MCF 10A (cell line): ENCODE data around the gene ATXN2. TPM values are rescaled to one million over a fixed set of nuclear protein-coding genes. Genes with fewer than 3 reads are reported as not detected.

Experiments
- BruUV-seq: library from RNA; stranded (reverse); fragments of 400-500 nt; replicated peaks from 2 replicates; lab custom pipeline; 2021; lab: Mats Ljungman, UMichigan
- CTCF ChIA-PET: fragments of 300-600 bp; sonication (Branson Sonifier 250); formaldehyde crosslinking; extraction: SDS; loops from one replicate; lab custom pipeline; 2021; ENCODE audit warnings: antibody characterized with exemption, inconsistent platforms; lab: Yijun Ruan, JAX
- POLR2A ChIA-PET: fragments of 300-600, 350-650 bp; sonication (Branson Sonifier 250); formaldehyde crosslinking; extraction: SDS; loops from one replicate; lab custom pipeline; 2020; ENCODE audit warnings: antibody characterized with exemption, inconsistent platforms; lab: Yijun Ruan, JAX
- DNase-seq: peaks from one replicate; pipeline ENCODE4 v3.0.0-alpha.2; 2018; ENCODE audit not compliant: unreplicated experiment
- H3K27ac Mint-ChIP-seq: one replicate; pipeline ENCODE4 v1.8.0; 2022; ENCODE audit warnings: mild to moderate bottlenecking, low read depth, mixed read lengths; ENCODE audit not compliant: unreplicated experiment
- H3K27me3 Mint-ChIP-seq: one replicate; pipeline ENCODE4 v1.8.0; 2022; ENCODE audit warnings: mixed read lengths; ENCODE audit not compliant: insufficient read depth, unreplicated experiment
- H3K36me3 Mint-ChIP-seq: one replicate; pipeline ENCODE4 v1.8.0; 2022; ENCODE audit warnings: mild to moderate bottlenecking, moderate library complexity, mixed read lengths; ENCODE audit not compliant: insufficient read depth, unreplicated experiment
- H3K4me1 Mint-ChIP-seq: one replicate; pipeline ENCODE4 v1.8.0; 2022; ENCODE audit warnings: mixed read lengths; ENCODE audit not compliant: insufficient read depth, unreplicated experiment
- H3K4me3 Mint-ChIP-seq: one replicate; pipeline ENCODE4 v1.8.0; 2022; ENCODE audit warnings: mild to moderate bottlenecking, moderate library complexity, mixed read lengths; ENCODE audit not compliant: unreplicated experiment
- H3K9me3 Mint-ChIP-seq: one replicate; pipeline ENCODE4 v1.8.0; 2022; ENCODE audit warnings: mixed read lengths; ENCODE audit not compliant: unreplicated experiment
- CTCF ChIP-seq: fragments of 200-600 bp; IDR thresholded peaks from one replicate; pipeline ENCODE4 v1.8.0; 2022; ENCODE audit warnings: antibody characterized with exemption, mild to moderate bottlenecking; ENCODE audit not compliant: unreplicated experiment
- intact Hi-C: fragments of 100-400 bp; cut with micrococcal nuclease; formaldehyde crosslinking; loops from 2 replicates; pipeline ENCODE4 v1.14.1; 2022
- total RNA-seq: library from RNA; stranded (reverse); gene quantifications from 2 replicates; pipeline ENCODE4 v1.2.3, GENCODE V29; 2022

ATXN2 gene
- total RNA-seq, 1 experiment from 2014 or later: 70.6 TPM

- H3K36me3 Mint-ChIP-seq: peaks cover 66% of the 10 kb centered on the region
- TF ChIP-seq CTCF: no peak
- POLR2A ChIA-PET: interaction anchor here (0.6 to 1.0 kb wide), 2 partner anchors 15 to 39 kb away, joined by 3 to 4 read pairs; no protein-coding TSS in a partner anchor
- peaks cover 20% of the 10 kb centered on the region for H3K4me1 Mint-ChIP-seq
- intact Hi-C loops: no loop called here
- no peaks in the 10 kb centered on the region for H3K9me3 Mint-ChIP-seq
- H3K4me3 Mint-ChIP-seq: no peak overlapping the region
- CTCF ChIA-PET: interaction anchor here (0.9 to 4.0 kb wide), 4 partner anchors 14 to 437 kb away, joined by 3 to 35 read pairs (median 4); no protein-coding TSS in a partner anchor
- no TSS peak for BruUV-seq
- no peak for DNase-seq
- H3K27ac Mint-ChIP-seq: no peak overlapping the region
- no peaks in the 10 kb centered on the region for H3K27me3 Mint-ChIP-seq
Observed at GRCh38 chr12:111444925-111445725, 154.0 kb downstream of the ATXN2 start.

GRCh38 chr12:111444314-111444924 lies 154.7 kb downstream of the ATXN2 start:
- intact Hi-C loops: no loop called here
- Mint-ChIP-seq H3K36me3 (peaks cover 65% of the 10 kb centered on the region), H3K4me3 (no peak overlapping the region), H3K9me3 (no peaks in the 10 kb centered on the region), H3K27me3 (no peaks in the 10 kb centered on the region), H3K4me1 (peaks cover 24% of the 10 kb centered on the region), H3K27ac (no peak overlapping the region)
- TF ChIP-seq CTCF: no peak
- ChIA-PET CTCF (interaction anchor here (0.6 to 4.0 kb wide), 5 partner anchors 14 to 113 kb away, joined by 3 to 35 read pairs (median 3); no protein-coding TSS in a partner anchor), POLR2A (interaction anchor here (0.6 to 0.7 kb wide), 2 partner anchors 38 to 74 kb away, joined by 3 to 4 read pairs; no protein-coding TSS in a partner anchor)
- no peak for DNase-seq
- BruUV-seq: no TSS peak

- POLR2A ChIA-PET: interaction anchor here (0.7 to 1.1 kb wide), 3 partner anchors 12 to 73 kb away, joined by 3 to 5 read pairs (median 4); no protein-coding TSS in a partner anchor
- no peak for TF ChIP-seq CTCF
Observed at GRCh38 chr12:111443586-111443985, 155.5 kb downstream of the ATXN2 start.

GRCh38 chr12:111443086-111443485 lies 156.0 kb downstream of the ATXN2 start:
- Mint-ChIP-seq H3K36me3 (peaks cover 74% of the 10 kb centered on the region), H3K4me1 (peaks cover 32% of the 10 kb centered on the region), H3K27ac (peak overlapping the region; percentile 92), H3K4me3 (no peak overlapping the region), H3K9me3 (no peaks in the 10 kb centered on the region), H3K27me3 (no peaks in the 10 kb centered on the region)
- ChIA-PET POLR2A (interaction anchor here (0.8 to 1.1 kb wide), 3 partner anchors 13 to 46 kb away, joined by 3 to 5 read pairs (median 3); no protein-coding TSS in a partner anchor), CTCF (interaction anchor here (0.5 to 4.0 kb wide), 7 partner anchors 9 to 126 kb away, joined by 3 to 19 read pairs (median 3); no protein-coding TSS in a partner anchor)
- no peak for DNase-seq
- intact Hi-C loops: no loop called here
- no peak for TF ChIP-seq CTCF
- BruUV-seq: no TSS peak

More at GRCh38 chr12:111443586-111443985, 155.5 kb downstream of the ATXN2 start:
- no peaks in the 10 kb centered on the region for H3K9me3 Mint-ChIP-seq
- H3K27me3 Mint-ChIP-seq: no peaks in the 10 kb centered on the region
- H3K4me3 Mint-ChIP-seq: no peak overlapping the region
- peak; percentile 52 for DNase-seq
- H3K36me3 Mint-ChIP-seq: peaks cover 71% of the 10 kb centered on the region
- H3K4me1 Mint-ChIP-seq: peaks cover 27% of the 10 kb centered on the region
- H3K27ac Mint-ChIP-seq: peak overlapping the region; percentile 92
- CTCF ChIA-PET: interaction anchor here (0.6 to 4.0 kb wide), 7 partner anchors 8 to 125 kb away, joined by 3 to 35 read pairs (median 3); no protein-coding TSS in a partner anchor
- no TSS peak for BruUV-seq
- intact Hi-C loops: no loop called here
